ENCODE results near the gene CHAC2. TPM values are rescaled to one million over a fixed set of nuclear protein-coding genes. Genes with fewer than 3 reads are reported as not detected.

The CHAC2 gene
- total and polyA plus RNA-seq, 2 of the 4 experiments (the other 2 are of a cell fraction) = 2.4 to 3.9 TPM

DNA sequence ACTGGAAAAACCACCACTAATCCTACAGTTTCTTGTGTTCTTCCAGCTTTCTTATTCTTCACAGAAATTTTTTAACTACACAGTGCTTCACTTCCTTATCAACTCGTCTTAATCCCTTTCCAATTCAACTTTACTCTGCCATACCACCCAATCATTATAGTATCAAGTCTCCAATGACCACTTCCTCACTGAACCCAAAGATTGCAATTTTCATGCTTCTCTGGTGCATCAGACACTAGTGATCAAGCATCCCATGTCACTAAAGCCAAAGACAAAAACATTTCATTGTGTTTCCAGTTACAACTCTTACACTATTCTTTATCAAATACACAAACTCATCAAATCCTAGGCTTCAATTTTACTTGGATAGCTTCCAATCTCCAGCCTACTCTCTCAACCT lies 9.5 kb downstream of the CHAC2 start:
- Histone ChIP-seq H3K36me3 (ENCODE audit: control insufficient read depth, insufficient read depth, low read length) (peaks cover 3% of the 10 kb centered on the region), H4K91ac (ENCODE audit: insufficient read depth, low read depth, low read length) (no peak overlapping the region), H3K9me3 (ENCODE audit: control insufficient read depth, insufficient read depth, low read length) (no peaks in the 10 kb centered on the region), H2BK120ac (ENCODE audit: low read depth, low read length) (no peak overlapping the region), H2BK5ac (ENCODE audit: low read depth, low read length, poor library complexity, severe bottlenecking) (no peak overlapping the region), H3K56ac (ENCODE audit: extremely low read depth, insufficient read depth, low read length) (no peak overlapping the region), H4K5ac (ENCODE audit: low read depth, low read length) (no peak overlapping the region), H4K8ac (ENCODE audit: low read depth in 2 of 2, low read length in 2 of 2) (no peak overlapping the region), H4K20me1 (ENCODE audit: insufficient read depth, low read length) (no peaks in the 10 kb centered on the region; the same call in 1 of the 2 replicates), H2BK20ac (ENCODE audit: low read depth, low read length) (no peak overlapping the region), H3K4ac (ENCODE audit: low read depth, low read length) (no peak overlapping the region), H3K9ac (ENCODE audit: low read depth, low read length) (no peak overlapping the region), H3K23ac (ENCODE audit: low read depth, low read length) (no peak overlapping the region), H3K4me2 (ENCODE audit: low read depth, low read length) (no peak overlapping the region), H2AK5ac (ENCODE audit: low read depth, low read length) (no peak overlapping the region), H2BK15ac (ENCODE audit: low read depth, low read length) (no peak overlapping the region), H3K9me1 (ENCODE audit: insufficient read depth, low read length) (no peaks in the 10 kb centered on the region; the same call in none of the 2 replicates), H3K79me1 (ENCODE audit: low read depth in 1 of 2, low read length in 2 of 2) (peaks cover 31 to 46% of the 10 kb centered on the region in 2 experiments), H3K4me1 (ENCODE audit: control insufficient read depth, insufficient read depth, low read length) (no peaks in the 10 kb centered on the region), H3K27me3 (ENCODE audit: control insufficient read depth, insufficient read depth, low read length) (no peaks in the 10 kb centered on the region), H2AK9ac (replicated peaks; ENCODE audit: low read depth, low read length, poor library complexity) (no peak overlapping the region), H3K4me3 (ENCODE audit: insufficient read depth, low read depth, low read length) (no peak overlapping the region), H3K14ac (replicated peaks; ENCODE audit: low read depth, low read length) (no peak overlapping the region), H2AFZ (replicated peaks; ENCODE audit: low read length, poor library complexity) (no peak overlapping the region), H3K18ac (ENCODE audit: low read depth, low read length) (no peak overlapping the region), H3K27ac (ENCODE audit: insufficient read depth, low read length) (no peak overlapping the region)
- WGBS, 2 experiments (ENCODE audit: extremely low coverage in 2 of 2, insufficient read length in 1 of 2) = 80 to 100% methylated on average over 1 of the region's 1 CpG
- in situ Hi-C loops (cut with MboI; ENCODE audit: low sequenced_read_pairs) (no loop called here), intact Hi-C loops (cut with micrococcal nuclease) (no loop called here), dilution Hi-C loops (cut with HindIII; ENCODE audit: low sequenced_read_pairs, unreplicated experiment) (no loop called here)
- BruUV-seq (replicated peaks) = no TSS peak
- CTCF ChIA-PET = no interaction called here
- POLR2A ChIA-PET (ENCODE audit: unreplicated experiment) = no interaction called here
- TF ChIP-seq CEBPB (IDR thresholded peaks at IDR 0.05; ENCODE audit: low read depth, low read length) (no peak), NFE2L2 (IDR thresholded peaks at IDR 0.05; ENCODE audit: low read depth, low read length) (no peak), MXI1 (IDR thresholded peaks at IDR 0.05; ENCODE audit: borderline replicate concordance, low read depth, low read length) (no peak), RAD21 (IDR thresholded peaks at IDR 0.05; ENCODE audit: low read length) (no peak), MAZ (IDR thresholded peaks at IDR 0.05; ENCODE audit: borderline replicate concordance, low read depth, low read length) (no peak), CTCF (conservative IDR thresholded peaks at IDR 0.05; ENCODE audit: low read depth, low read length) (no peak), RCOR1 (IDR thresholded peaks at IDR 0.05; ENCODE audit: insufficient replicate concordance, low read length) (no peak), BHLHE40 (IDR thresholded peaks at IDR 0.05; ENCODE audit: low read depth, low read length) (no peak), SMC3 (IDR thresholded peaks at IDR 0.05; ENCODE audit: low read depth, low read length) (no peak), CHD1 (IDR thresholded peaks at IDR 0.05; ENCODE audit: low read depth, low read length) (no peak), FOS (IDR thresholded peaks at IDR 0.05; ENCODE audit: low read depth, low read length) (no peak), POLR2A (IDR thresholded peaks at IDR 0.05; ENCODE audit: low read depth, low read length) (no peak), MAFK (IDR thresholded peaks at IDR 0.05; ENCODE audit: low read depth, low read length) (no peak)
- TF ChIP-seq, protein P1, sequence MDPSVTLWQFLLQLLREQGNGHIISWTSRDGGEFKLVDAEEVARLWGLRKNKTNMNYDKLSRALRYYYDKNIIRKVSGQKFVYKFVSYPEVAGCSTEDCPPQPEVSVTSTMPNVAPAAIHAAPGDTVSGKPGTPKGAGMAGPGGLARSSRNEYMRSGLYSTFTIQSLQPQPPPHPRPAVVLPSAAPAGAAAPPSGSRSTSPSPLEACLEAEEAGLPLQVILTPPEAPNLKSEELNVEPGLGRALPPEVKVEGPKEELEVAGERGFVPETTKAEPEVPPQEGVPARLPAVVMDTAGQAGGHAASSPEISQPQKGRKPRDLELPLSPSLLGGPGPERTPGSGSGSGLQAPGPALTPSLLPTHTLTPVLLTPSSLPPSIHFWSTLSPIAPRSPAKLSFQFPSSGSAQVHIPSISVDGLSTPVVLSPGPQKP (IDR thresholded peaks at IDR 0.05; ENCODE audit: borderline replicate concordance, low read depth, low read length) = no peak
- ATAC-seq (ENCODE audit: low read depth) (peak; percentile 14; the same call in 1 of the 2 replicates), DNase-seq (no peak)

All from IMR-90 (cell line).